ENCODE data around the gene MUC3A. TPM values are rescaled to one million over a fixed set of nuclear protein-coding genes. Genes with fewer than 3 reads are reported as not detected.

MUC3A gene
- total and polyA plus RNA-seq, 10 of the 15 experiments (the other 5 are each of a cell fraction or from before 2014, with no cell fraction given) = 0.07 to 0.10 TPM; not detected in 8

GRCh38 chr7:100901921-100902332, 47.4 kb upstream of the MUC3A start:
- Histone ChIP-seq H3K36me3 (ENCODE audit: control insufficient read depth in 2 of 2, insufficient read depth in 2 of 2, low read length in 1 of 2) (no peaks in the 10 kb centered on the region), H3K4me1 (ENCODE audit: control insufficient read depth, insufficient read depth, low read length) (no peaks in the 10 kb centered on the region), H3K4me2 (ENCODE audit: control insufficient read depth, insufficient read depth) (no peak overlapping the region; the same call in 1 of the 2 replicates), H2AFZ (ENCODE audit: control insufficient read depth, low read depth, low read length) (no peak overlapping the region), H3K9me3 (replicated peaks; ENCODE audit: control insufficient read depth, insufficient read depth, low read length) (no peaks in the 10 kb centered on the region), H3K4me3 (no peak overlapping the region), H3K27ac (ENCODE audit: control insufficient read depth, insufficient read depth) (no peak overlapping the region), H3K79me2 (ENCODE audit: control insufficient read depth, insufficient read depth, low read length) (no peaks in the 10 kb centered on the region), H3K27me3 (replicated peaks in 1 of 2; ENCODE audit: control insufficient read depth in 2 of 2, insufficient read depth in 2 of 2, low read length in 1 of 2) (no peaks in the 10 kb centered on the region), H4K20me1 (ENCODE audit: control insufficient read depth, insufficient read depth) (no peaks in the 10 kb centered on the region), H3K9ac (ENCODE audit: control insufficient read depth, insufficient read depth, low read length) (no peak overlapping the region)
- FAIRE-seq (no peak), DNase-seq (ENCODE audit: low read depth, low spot score) (no peak), ATAC-seq (peak; percentile 56)
- 70% methylated on average over 5 of the region's 5 CpGs for WGBS (ENCODE audit: insufficient coverage, insufficient replicate concordance, low lambda C conversion rate, missing lambda C conversion rate)
- TF ChIP-seq STAT3 (IDR thresholded peaks at IDR 0.05; ENCODE audit: low read depth, low read length) (no peak), NR2F1 (conservative IDR thresholded peaks at IDR 0.05) (0 out of 2 replicates have a peak, but pooled peaks have one; percentile 22)
- SMC1A ChIA-PET (ENCODE audit: uncharacterized antibody, unreplicated experiment) = interaction anchor here (0.8 to 1.4 kb wide), 4 partner anchors 11 to 381 kb away, joined by 3 to 4 read pairs (median 3); no protein-coding TSS in a partner anchor
- intact Hi-C loops (cut with micrococcal nuclease; ENCODE audit: unreplicated experiment) (no loop called here), in situ Hi-C loops (cut with MboI) (no loop called here)
- CTCF ChIA-PET = interaction anchor here (1.1 to 5.5 kb wide), 3 partner anchors 49 to 173 kb away, joined by 3 to 40 read pairs (median 4); partner anchors contain the start of gene SLC12A9
- BruUV-seq (replicated peaks) = no TSS peak
- POLR2A ChIA-PET = interaction anchor here (0.6 kb wide), 2 partner anchors 73 to 843 kb away, joined by 4 read pairs; no protein-coding TSS in a partner anchor
- RAD21 ChIA-PET (ENCODE audit: unreplicated experiment) = interaction anchor here (0.7 to 1.9 kb wide), 4 partner anchors 15 to 157 kb away, joined by 3 to 7 read pairs (median 4); no protein-coding TSS in a partner anchor

- CTCF ChIA-PET = interaction anchor here (5.5 kb wide), 1 partner anchor 156 kb away, joined by 40 read pairs; no protein-coding TSS in a partner anchor
- no peaks in the 10 kb centered on the region for H3K9me3 ChIP-seq (replicated peaks; ENCODE audit: control insufficient read depth, insufficient read depth, low read length)
- SMC1A ChIA-PET (ENCODE audit: uncharacterized antibody, unreplicated experiment) = interaction anchor here (0.9 to 1.4 kb wide), 4 partner anchors 26 to 380 kb away, joined by 3 read pairs; no protein-coding TSS in a partner anchor
- in situ Hi-C loops (cut with MboI) (no loop called here), intact Hi-C loops (cut with micrococcal nuclease; ENCODE audit: unreplicated experiment) (no loop called here)
- no peaks in the 10 kb centered on the region for H3K4me1 ChIP-seq (ENCODE audit: control insufficient read depth, insufficient read depth, low read length)
- RAD21 ChIA-PET (ENCODE audit: unreplicated experiment) = interaction anchor here (1.9 kb wide), 1 partner anchor 156 kb away, joined by 7 read pairs; no protein-coding TSS in a partner anchor
- H3K4me3 ChIP-seq = no peak overlapping the region
- POLR2A ChIA-PET = interaction anchor here (0.6 kb wide), 1 partner anchor 73 kb away, joined by 4 read pairs; no protein-coding TSS in a partner anchor
- TF ChIP-seq KDM1A (IDR thresholded peaks at IDR 0.05; ENCODE audit: borderline replicate concordance) = no peak
- TF ChIP-seq ASH2L (IDR thresholded peaks at IDR 0.05; ENCODE audit: borderline replicate concordance, low read depth) = no peak
- TF ChIP-seq ZBTB4 (CRISPR knock-in tag; IDR thresholded peaks at IDR 0.05) = no peak
- TF ChIP-seq JUND (IDR thresholded peaks at IDR 0.05; ENCODE audit: low read depth, low read length) = no peak
- TF ChIP-seq TARDBP (IDR thresholded peaks at IDR 0.05; ENCODE audit: borderline replicate concordance) = no peak
- TF ChIP-seq MEF2B (IDR thresholded peaks at IDR 0.05; ENCODE audit: partially characterized antibody, poor library complexity, severe bottlenecking) = no peak
- H3K9ac ChIP-seq (ENCODE audit: control insufficient read depth, insufficient read depth, low read length) = no peak overlapping the region
- no peak for DNase-seq (ENCODE audit: low read depth, low spot score)
- no peak overlapping the region for H2AFZ ChIP-seq (ENCODE audit: control insufficient read depth, low read depth, low read length)
- no peaks in the 10 kb centered on the region for H3K27me3 ChIP-seq (replicated peaks in 1 of 2; ENCODE audit: control insufficient read depth in 2 of 2, insufficient read depth in 2 of 2, low read length in 1 of 2)
- H3K79me2 ChIP-seq (ENCODE audit: control insufficient read depth, insufficient read depth, low read length) = no peaks in the 10 kb centered on the region
- WGBS (ENCODE audit: insufficient coverage, insufficient replicate concordance, low lambda C conversion rate, missing lambda C conversion rate) = 51% methylated on average over 7 of the region's 7 CpGs
- FAIRE-seq = no peak
- H4K20me1 ChIP-seq (ENCODE audit: control insufficient read depth, insufficient read depth) = no peaks in the 10 kb centered on the region
- H3K36me3 ChIP-seq (ENCODE audit: control insufficient read depth in 2 of 2, insufficient read depth in 2 of 2, low read length in 1 of 2) = no peaks in the 10 kb centered on the region
- no peak overlapping the region for H3K27ac ChIP-seq (ENCODE audit: control insufficient read depth, insufficient read depth)
- no peak overlapping the region for H3K4me2 ChIP-seq (ENCODE audit: control insufficient read depth, insufficient read depth)
- ATAC-seq = no peak
- no TSS peak for BruUV-seq (replicated peaks)
Observed at GRCh38 chr7:100902638-100903037, 46.7 kb upstream of the MUC3A start.
